ENCODE measurements around the gene SLC7A11. TPM values are rescaled to one million over a fixed set of nuclear protein-coding genes. Genes with fewer than 3 reads are reported as not detected.

The SLC7A11 gene
- total RNA-seq, 2 experiments from 2014 or later, result 4.4 to 4.9 TPM

- DNase-seq, result no peak
- POLR2A ChIA-PET, result no interaction called here
- no peak for ATAC-seq
- no peak overlapping the region for H3K4me3 Mint-ChIP-seq
- intact Hi-C loops (cut with DNase I, micrococcal nuclease), result no loop called here
- H3K27ac Mint-ChIP-seq, result no peak overlapping the region
- H3K9me3 Mint-ChIP-seq (ENCODE audit: low read depth), result no peaks in the 10 kb centered on the region
- CTCF ChIA-PET, result no interaction called here
- no peaks in the 10 kb centered on the region for H3K4me1 Mint-ChIP-seq
- no peaks in the 10 kb centered on the region for H3K36me3 Mint-ChIP-seq (ENCODE audit: low read depth)
- H3K27me3 Mint-ChIP-seq, result peaks cover 2% of the 10 kb centered on the region
Measured at GRCh38 chr4:138262030-138262429, 19.9 kb upstream of the SLC7A11 start.

- Mint-ChIP-seq H3K27ac (no peak overlapping the region), H3K27me3 (no peaks in the 10 kb centered on the region), H3K4me1 (no peaks in the 10 kb centered on the region), H3K4me3 (no peak overlapping the region), H3K36me3 (ENCODE audit: low read depth) (no peaks in the 10 kb centered on the region), H3K9me3 (ENCODE audit: low read depth) (no peaks in the 10 kb centered on the region)
- intact Hi-C loops (cut with DNase I, micrococcal nuclease), result no loop called here
- DNase-seq, result no peak
- ATAC-seq, result no peak
- POLR2A ChIA-PET, result no interaction called here
- CTCF ChIA-PET, result no interaction called here
Measured at GRCh38 chr4:138259824-138260223, 17.7 kb upstream of the SLC7A11 start.

GRCh38 chr4:138259271-138259670 is 17.1 kb upstream of the SLC7A11 start:
- intact Hi-C loops (cut with DNase I, micrococcal nuclease), result no loop called here
- Mint-ChIP-seq H3K4me1 (no peaks in the 10 kb centered on the region), H3K9me3 (ENCODE audit: low read depth) (no peaks in the 10 kb centered on the region)

GRCh38 chr4:138256608-138257007 is 14.5 kb upstream of the SLC7A11 start:
- Mint-ChIP-seq H3K4me3 (no peak overlapping the region), H3K27me3 (no peaks in the 10 kb centered on the region), H3K36me3 (ENCODE audit: low read depth) (no peaks in the 10 kb centered on the region), H3K9me3 (ENCODE audit: low read depth) (no peaks in the 10 kb centered on the region), H3K4me1 (no peaks in the 10 kb centered on the region), H3K27ac (no peak overlapping the region)
- intact Hi-C loops (cut with DNase I, micrococcal nuclease), result no loop called here
- ATAC-seq (no peak), DNase-seq (no peak)
- POLR2A ChIA-PET, result no interaction called here
- CTCF ChIA-PET, result no interaction called here

More at GRCh38 chr4:138259271-138259670, 17.1 kb upstream of the SLC7A11 start:
- CTCF ChIA-PET, result no interaction called here
- H3K36me3 Mint-ChIP-seq (ENCODE audit: low read depth), result no peaks in the 10 kb centered on the region
- no peak for ATAC-seq
- DNase-seq, result no peak
- no peak overlapping the region for H3K4me3 Mint-ChIP-seq
- H3K27me3 Mint-ChIP-seq, result no peaks in the 10 kb centered on the region
- POLR2A ChIA-PET, result no interaction called here
- H3K27ac Mint-ChIP-seq, result no peak overlapping the region

- Mint-ChIP-seq H3K4me3 (no peak overlapping the region), H3K4me1 (no peaks in the 10 kb centered on the region), H3K27me3 (no peaks in the 10 kb centered on the region), H3K27ac (no peak overlapping the region), H3K9me3 (ENCODE audit: low read depth) (no peaks in the 10 kb centered on the region), H3K36me3 (ENCODE audit: low read depth) (no peaks in the 10 kb centered on the region)
- ATAC-seq (no peak), DNase-seq (no peak)
- ChIA-PET CTCF (no interaction called here), POLR2A (no interaction called here)
- intact Hi-C loops (cut with DNase I, micrococcal nuclease), result no loop called here
Measured at GRCh38 chr4:138255917-138256597, 13.9 kb upstream of the SLC7A11 start.

GRCh38 chr4:138252551-138252950 is 10.4 kb upstream of the SLC7A11 start:
- Mint-ChIP-seq H3K27me3 (no peaks in the 10 kb centered on the region), H3K9me3 (ENCODE audit: low read depth) (no peaks in the 10 kb centered on the region), H3K27ac (no peak overlapping the region), H3K36me3 (ENCODE audit: low read depth) (no peaks in the 10 kb centered on the region), H3K4me1 (no peaks in the 10 kb centered on the region), H3K4me3 (no peak overlapping the region)
- CTCF ChIA-PET, result no interaction called here
- ATAC-seq (no peak), DNase-seq (no peak)
- POLR2A ChIA-PET, result no interaction called here
- intact Hi-C loops (cut with DNase I, micrococcal nuclease), result no loop called here

- ATAC-seq (no peak), DNase-seq (no peak)
- H3K27me3 Mint-ChIP-seq, result no peaks in the 10 kb centered on the region
- POLR2A ChIA-PET, result no interaction called here
- H3K4me3 Mint-ChIP-seq, result no peak overlapping the region
- intact Hi-C loops (cut with DNase I, micrococcal nuclease), result no loop called here
- H3K27ac Mint-ChIP-seq, result no peak overlapping the region
- H3K36me3 Mint-ChIP-seq (ENCODE audit: low read depth), result no peaks in the 10 kb centered on the region
- CTCF ChIA-PET, result no interaction called here
- H3K9me3 Mint-ChIP-seq (ENCODE audit: low read depth), result no peaks in the 10 kb centered on the region
- no peaks in the 10 kb centered on the region for H3K4me1 Mint-ChIP-seq
Measured at GRCh38 chr4:138251938-138252337, 9.8 kb upstream of the SLC7A11 start.

- intact Hi-C loops (cut with DNase I, micrococcal nuclease), result no loop called here
- ChIA-PET POLR2A (no interaction called here), CTCF (no interaction called here)
- no peaks in the 10 kb centered on the region for H3K27me3 Mint-ChIP-seq
- no peaks in the 10 kb centered on the region for H3K36me3 Mint-ChIP-seq (ENCODE audit: low read depth)
- H3K9me3 Mint-ChIP-seq (ENCODE audit: low read depth), result no peaks in the 10 kb centered on the region
- DNase-seq, result no peak
- H3K27ac Mint-ChIP-seq, result no peak overlapping the region
- H3K4me1 Mint-ChIP-seq, result no peaks in the 10 kb centered on the region
- no peak overlapping the region for H3K4me3 Mint-ChIP-seq
- ATAC-seq, result no peak
Measured at GRCh38 chr4:138249132-138249531, 7.0 kb upstream of the SLC7A11 start.

- intact Hi-C loops (cut with DNase I, micrococcal nuclease), result no loop called here
- no peak for DNase-seq
- ATAC-seq, result no peak
- Mint-ChIP-seq H3K4me1 (peaks cover 5% of the 10 kb centered on the region), H3K4me3 (no peak overlapping the region), H3K36me3 (ENCODE audit: low read depth) (no peaks in the 10 kb centered on the region), H3K27me3 (no peaks in the 10 kb centered on the region), H3K27ac (no peak overlapping the region), H3K9me3 (ENCODE audit: low read depth) (no peaks in the 10 kb centered on the region)
- ChIA-PET POLR2A (no interaction called here), CTCF (no interaction called here)
Measured at GRCh38 chr4:138248058-138248457, 5.9 kb upstream of the SLC7A11 start.

- POLR2A ChIA-PET, result no interaction called here
- CTCF ChIA-PET, result no interaction called here
- H3K9me3 Mint-ChIP-seq (ENCODE audit: low read depth), result no peaks in the 10 kb centered on the region
- intact Hi-C loops (cut with DNase I, micrococcal nuclease), result no loop called here
- ATAC-seq (no peak), DNase-seq (no peak)
- H3K4me1 Mint-ChIP-seq, result peaks cover 5% of the 10 kb centered on the region
- H3K27ac Mint-ChIP-seq, result no peak overlapping the region
- no peaks in the 10 kb centered on the region for H3K36me3 Mint-ChIP-seq (ENCODE audit: low read depth)
- H3K4me3 Mint-ChIP-seq, result no peak overlapping the region
- no peaks in the 10 kb centered on the region for H3K27me3 Mint-ChIP-seq
Measured at GRCh38 chr4:138247643-138248042, 5.5 kb upstream of the SLC7A11 start.

- intact Hi-C loops (cut with DNase I, micrococcal nuclease), result loop anchor here in 1 of 2 experiments (2.0 to 5.0 kb wide), 4 partner anchors 774 to 1023 kb away; partner anchors contain the start of genes ELF2 and NOCT
- ChIA-PET CTCF (no interaction called here), POLR2A (no interaction called here)
- Mint-ChIP-seq H3K4me1 (peaks cover 7% of the 10 kb centered on the region), H3K36me3 (ENCODE audit: low read depth) (no peaks in the 10 kb centered on the region), H3K27me3 (no peaks in the 10 kb centered on the region), H3K9me3 (ENCODE audit: low read depth) (no peaks in the 10 kb centered on the region), H3K27ac (no peak overlapping the region), H3K4me3 (no peak overlapping the region)
- ATAC-seq (no peak), DNase-seq (no peak)
Measured at GRCh38 chr4:138243369-138243768, 1.2 kb upstream of the SLC7A11 start.

GRCh38 chr4:138242834-138243156 is 646 bp upstream of the SLC7A11 start:
- no peak for DNase-seq
- POLR2A ChIA-PET, result interaction anchor here (0.6 to 0.8 kb wide), 2 partner anchors 9 to 666 kb away, joined by 3 to 4 read pairs; no protein-coding TSS in a partner anchor
- H3K27me3 Mint-ChIP-seq, result no peaks in the 10 kb centered on the region
- H3K4me3 Mint-ChIP-seq, result peak overlapping the region; percentile 78
- CTCF ChIA-PET, result interaction anchor here (0.5 to 1.0 kb wide), 2 partner anchors 11 to 281 kb away, joined by 3 to 4 read pairs; no protein-coding TSS in a partner anchor
- H3K9me3 Mint-ChIP-seq (ENCODE audit: low read depth), result no peaks in the 10 kb centered on the region
- H3K27ac Mint-ChIP-seq, result no peak overlapping the region
- no peaks in the 10 kb centered on the region for H3K36me3 Mint-ChIP-seq (ENCODE audit: low read depth)
- peaks cover 7% of the 10 kb centered on the region for H3K4me1 Mint-ChIP-seq
- intact Hi-C loops (cut with DNase I, micrococcal nuclease), result loop anchor here in 1 of 2 experiments (2.0 to 5.0 kb wide), 4 partner anchors 775 to 1024 kb away; partner anchors contain the start of genes ELF2 and NOCT
- no peak for ATAC-seq
